ENCODE measurements around the gene DACH1. TPM values are rescaled to one million over a fixed set of nuclear protein-coding genes. Genes with fewer than 3 reads are reported as not detected.

DACH1 gene
- total RNA-seq, 4 donors from 2014 or later: 1.5 to 55.1 (median 4.7) TPM

GRCh38 chr13:71789693-71790329 is 77.2 kb downstream of the DACH1 start:
- TF ChIP-seq CTCF (IDR thresholded peaks at IDR 0.05) (no peak), POLR2A (IDR thresholded peaks at IDR 0.05) (no peak)
- DNase-seq: no peak
- Histone ChIP-seq H3K27ac (no peak overlapping the region), H3K27me3 (no peaks in the 10 kb centered on the region), H3K4me3 (no peak overlapping the region), H3K9me3 (no peaks in the 10 kb centered on the region), H3K36me3 (no peaks in the 10 kb centered on the region), H3K4me1 (no peaks in the 10 kb centered on the region)
- intact Hi-C loops (cut with DNase I; ENCODE audit: low total_unique reads): no loop called here

GRCh38 chr13:71789037-71789436 is 78.0 kb downstream of the DACH1 start:
- Histone ChIP-seq H3K27me3 (no peaks in the 10 kb centered on the region), H3K4me3 (no peak overlapping the region), H3K27ac (no peak overlapping the region), H3K36me3 (no peaks in the 10 kb centered on the region), H3K9me3 (no peaks in the 10 kb centered on the region), H3K4me1 (no peaks in the 10 kb centered on the region)
- intact Hi-C loops (cut with DNase I; ENCODE audit: low total_unique reads): no loop called here
- no peak for DNase-seq
- no peak for TF ChIP-seq POLR2A (IDR thresholded peaks at IDR 0.05)
- no peak for TF ChIP-seq CTCF (IDR thresholded peaks at IDR 0.05)

GRCh38 chr13:71787414-71787813 is 79.6 kb downstream of the DACH1 start:
- TF ChIP-seq CTCF (IDR thresholded peaks at IDR 0.05): no peak
- TF ChIP-seq POLR2A (IDR thresholded peaks at IDR 0.05): no peak
- Histone ChIP-seq H3K36me3 (no peaks in the 10 kb centered on the region), H3K4me3 (no peak overlapping the region), H3K9me3 (no peaks in the 10 kb centered on the region), H3K27ac (no peak overlapping the region), H3K4me1 (no peaks in the 10 kb centered on the region), H3K27me3 (no peaks in the 10 kb centered on the region)
- DNase-seq: no peak
- intact Hi-C loops (cut with DNase I; ENCODE audit: low total_unique reads): no loop called here

GRCh38 chr13:71786875-71787274 is 80.1 kb downstream of the DACH1 start:
- intact Hi-C loops (cut with DNase I; ENCODE audit: low total_unique reads): no loop called here
- DNase-seq: no peak
- Histone ChIP-seq H3K4me3 (no peak overlapping the region), H3K27me3 (no peaks in the 10 kb centered on the region), H3K4me1 (no peaks in the 10 kb centered on the region), H3K9me3 (no peaks in the 10 kb centered on the region), H3K27ac (no peak overlapping the region), H3K36me3 (no peaks in the 10 kb centered on the region)
- no peak for TF ChIP-seq CTCF (IDR thresholded peaks at IDR 0.05)
- no peak for TF ChIP-seq POLR2A (IDR thresholded peaks at IDR 0.05)

- DNase-seq: no peak
- no peak for TF ChIP-seq POLR2A (IDR thresholded peaks at IDR 0.05)
- no peak for TF ChIP-seq CTCF (IDR thresholded peaks at IDR 0.05)
- Histone ChIP-seq H3K4me3 (no peak overlapping the region), H3K4me1 (no peaks in the 10 kb centered on the region), H3K36me3 (no peaks in the 10 kb centered on the region), H3K27me3 (no peaks in the 10 kb centered on the region), H3K9me3 (no peaks in the 10 kb centered on the region), H3K27ac (no peak overlapping the region)
- intact Hi-C loops (cut with DNase I; ENCODE audit: low total_unique reads): no loop called here
Measured at GRCh38 chr13:71785361-71785760, 81.6 kb downstream of the DACH1 start.

All from uterus (tissue), 4 donors.